ENCODE data around the gene EMC9. TPM values are rescaled to one million over a fixed set of nuclear protein-coding genes. Genes with fewer than 3 reads are reported as not detected.

The EMC9 gene
- total and polyA plus RNA-seq, 2 of the 8 experiments (the other 6 are each of a cell fraction or from before 2014, with no cell fraction given): 38.4 to 47.2 TPM

- no peak overlapping the region for H2BK5ac ChIP-seq (ENCODE audit: low read depth, low read length)
- no peak overlapping the region for H4K5ac ChIP-seq (ENCODE audit: insufficient read length, low read depth, low read length)
- no peak for DNase-seq (ENCODE audit: low read depth in 1 of 2, low spot score in 2 of 2)
- no peak overlapping the region for H3K56ac ChIP-seq (replicated peaks; ENCODE audit: insufficient read length, low read depth, low read length)
- H3K4me2 ChIP-seq (ENCODE audit: insufficient read depth in 1 of 2, low read depth in 2 of 2, low read length in 2 of 2): peak overlapping the region; percentile 53 to 55
- H3K4me1 ChIP-seq (replicated peaks in 1 of 4; ENCODE audit: control insufficient read depth in 3 of 4, insufficient read depth in 4 of 4, low read length in 3 of 4): peaks cover 0 to 10% (median 7%) of the 10 kb centered on the region in 4 experiments; a peak in 5 of 7 replicates
- H3K18ac ChIP-seq (ENCODE audit: extremely low read depth, low read length): no peak overlapping the region
- ChIA-PET CTCF (ENCODE audit: partially characterized antibody) (interaction anchor here (0.6 to 3.1 kb wide), 7 partner anchors 12 to 82 kb away, joined by 3 to 18 read pairs (median 3); partner anchors contain the start of genes DCAF11, IRF9 and NRL), POLR2A (ENCODE audit: partially characterized antibody) (interaction anchor here (0.9 to 10.5 kb wide), 11 partner anchors 8 to 81 kb away, joined by 3 to 118 read pairs (median 4); partner anchors contain the start of genes DCAF11, IRF9, NRL and PSME2)
- no peak overlapping the region for H2BK20ac ChIP-seq (ENCODE audit: low read length)
- H3K4me3 ChIP-seq (ENCODE audit: extremely low read depth in 1 of 4, insufficient read depth in 2 of 4, low read depth in 3 of 4, low read length in 4 of 4): peak overlapping the region in 3 of 4 experiments; percentile 10 to 99 (median 79); a peak in 5 of 8 replicates
- no peak overlapping the region for H2AFZ ChIP-seq (ENCODE audit: low read length)
- H3K9me3 ChIP-seq (ENCODE audit: insufficient read depth in 2 of 2, low read depth in 1 of 2, low read length in 1 of 2): no peaks in the 10 kb centered on the region
- no peak overlapping the region; a peak in 1 of 7 replicates for H3K9ac ChIP-seq (replicated peaks in 1 of 4; ENCODE audit: extremely low read depth in 1 of 4, low read depth in 3 of 4, low read length in 3 of 4)
- WGBS, 2 experiments (ENCODE audit: extremely low coverage in 1 of 2, insufficient coverage in 1 of 2, insufficient read length in 1 of 2, insufficient replicate concordance in 2 of 2, low coverage in 1 of 2, low lambda C conversion rate in 2 of 2, missing lambda C conversion rate in 1 of 2): 91% methylated on average over 9 of the region's 9 CpGs; no CpG with 5 or more reads in 1 of the 2 experiments
- H4K8ac ChIP-seq (ENCODE audit: extremely low read depth, insufficient read depth, low read length): no peak overlapping the region
- no peak for FAIRE-seq
- H3K27ac ChIP-seq (ENCODE audit: low read depth, low read length): no peak overlapping the region
- no peak overlapping the region for H2AK5ac ChIP-seq (ENCODE audit: low read depth, low read length)
- H2BK12ac ChIP-seq (ENCODE audit: low read depth, low read length): no peak overlapping the region
- H3K79me1 ChIP-seq (ENCODE audit: low read depth, low read length): peaks cover 4% of the 10 kb centered on the region; the same call in 1 of the 2 replicates
- H3K23ac ChIP-seq (ENCODE audit: insufficient read length): no peak overlapping the region
- H4K20me1 ChIP-seq (replicated peaks in 1 of 2; ENCODE audit: control insufficient read depth in 1 of 2, insufficient read depth in 2 of 2, low read length in 2 of 2): peaks cover 0 to 1% of the 10 kb centered on the region in 2 experiments
- peaks cover 8% of the 10 kb centered on the region; the same call in 1 of the 2 replicates for H3K23me2 ChIP-seq (ENCODE audit: low read depth, low read length)
- peaks cover 0 to 12% of the 10 kb centered on the region in 2 experiments; a peak in 2 of 4 replicates for H3K79me2 ChIP-seq (ENCODE audit: control insufficient read depth in 1 of 2, insufficient read depth in 2 of 2, low read length in 2 of 2)
- no peak overlapping the region for H2BK15ac ChIP-seq (ENCODE audit: low read length)
- no peak overlapping the region for H3K14ac ChIP-seq (ENCODE audit: insufficient read length)
- peaks cover 8 to 33% (median 16%) of the 10 kb centered on the region in 4 experiments; a peak in 6 of 8 replicates for H3K36me3 ChIP-seq (ENCODE audit: control insufficient read depth in 2 of 4, insufficient read depth in 4 of 4, low read length in 3 of 4)
- H3K27me3 ChIP-seq (replicated peaks in 1 of 4; ENCODE audit: control insufficient read depth in 3 of 4, extremely low read depth in 1 of 4, insufficient read depth in 3 of 4, low read length in 3 of 4): no peaks in the 10 kb centered on the region
- H2BK120ac ChIP-seq (replicated peaks; ENCODE audit: low read depth, low read length): no peak overlapping the region
- no peak for TF ChIP-seq SIRT6 (IDR thresholded peaks at IDR 0.05; ENCODE audit: low read length)
- no peak for TF ChIP-seq ZNF274 (IDR thresholded peaks at IDR 0.05; ENCODE audit: borderline replicate concordance, extremely low read depth, low read length)
- TF ChIP-seq SIX5 (IDR thresholded peaks at IDR 0.05; ENCODE audit: low read depth, low read length): no peak
- TF ChIP-seq, protein P1, sequence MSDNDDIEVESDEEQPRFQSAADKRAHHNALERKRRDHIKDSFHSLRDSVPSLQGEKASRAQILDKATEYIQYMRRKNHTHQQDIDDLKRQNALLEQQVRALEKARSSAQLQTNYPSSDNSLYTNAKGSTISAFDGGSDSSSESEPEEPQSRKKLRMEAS (IDR thresholded peaks at IDR 0.05): no peak
- H4K91ac ChIP-seq (replicated peaks; ENCODE audit: insufficient read length, low read length): no peak overlapping the region
- H3K4ac ChIP-seq (replicated peaks; ENCODE audit: insufficient read length, low read depth, low read length): no peak overlapping the region
These were observed 2.0 kb downstream of the EMC9 start for GRCh38 chr14:24139272-24139934.

Data from H1 (cell line).